ENCODE results near the gene CLDN14. TPM values are rescaled to one million over a fixed set of nuclear protein-coding genes. Genes with fewer than 3 reads are reported as not detected.

CLDN14 gene
- total RNA-seq, 1 donor: 0.27 TPM

- TF ChIP-seq CTCF (IDR thresholded peaks at IDR 0.05; ENCODE audit: insufficient read depth, low read length): no peak
- no peak overlapping the region for H3K4me3 ChIP-seq (ENCODE audit: low read depth, low read length)
- DNase-seq (ENCODE audit: low read depth): no peak
Observed at GRCh38 chr21:36518883-36519492, 39.1 kb upstream of the CLDN14 start.

- TF ChIP-seq CTCF (IDR thresholded peaks at IDR 0.05; ENCODE audit: insufficient read depth, low read length): no peak
- no peak for DNase-seq (ENCODE audit: low read depth)
- H3K4me3 ChIP-seq (ENCODE audit: low read depth, low read length): no peak overlapping the region
Observed at GRCh38 chr21:36517366-36518075, 37.6 kb upstream of the CLDN14 start.

GRCh38 chr21:36516281-36516680 is 36.4 kb upstream of the CLDN14 start:
- no peak overlapping the region for H3K4me3 ChIP-seq (ENCODE audit: low read depth, low read length)
- TF ChIP-seq CTCF (IDR thresholded peaks at IDR 0.05; ENCODE audit: insufficient read depth, low read length): no peak
- no peak for DNase-seq (ENCODE audit: low read depth)

- no peak overlapping the region for H3K4me3 ChIP-seq (ENCODE audit: low read depth, low read length)
- DNase-seq (ENCODE audit: low read depth): no peak
- TF ChIP-seq CTCF (IDR thresholded peaks at IDR 0.05; ENCODE audit: insufficient read depth, low read length): no peak
Observed at GRCh38 chr21:36513430-36513829, 33.5 kb upstream of the CLDN14 start.

- DNase-seq (ENCODE audit: low read depth): no peak
- no peak for TF ChIP-seq CTCF (IDR thresholded peaks at IDR 0.05; ENCODE audit: insufficient read depth, low read length)
- no peak overlapping the region for H3K4me3 ChIP-seq (ENCODE audit: low read depth, low read length)
Observed at GRCh38 chr21:36512971-36513370, 33.0 kb upstream of the CLDN14 start.

GRCh38 chr21:36511484-36512220 is 31.7 kb upstream of the CLDN14 start:
- H3K4me3 ChIP-seq (ENCODE audit: low read depth, low read length): no peak overlapping the region
- TF ChIP-seq CTCF (IDR thresholded peaks at IDR 0.05; ENCODE audit: insufficient read depth, low read length): no peak
- peak; percentile 46 for DNase-seq (ENCODE audit: low read depth)

Data from fibroblast of the aortic adventitia (primary cell).